CD14-positive monocyte (primary cell): ENCODE measurements around the gene SOX5. TPM values are rescaled to one million over a fixed set of nuclear protein-coding genes. Genes with fewer than 3 reads are reported as not detected.

ENCODE experiments used
- DNase-seq, 3 donors: peaks; one replicate each; pipeline ENCODE4 v3.0.0-alpha.2; 2011 to 2022
- H2AFZ ChIP-seq: 2 replicates; pipeline ENCODE4 v1.6.0; 2012; ENCODE audit warnings: mild to moderate bottlenecking, low read depth, low read length, inconsistent platforms; ENCODE audit not compliant: insufficient read depth, poor library complexity, severe bottlenecking
- H3K27ac ChIP-seq, 2 donors: 1 replicate in 1 of 2; 2 replicates in 1 of 2; pipeline ENCODE4 v1.5.1; 2012 to 2013; ENCODE audit warnings: low read length in 2 of 2, control low read depth in 1 of 2, inconsistent platforms in 1 of 2, low read depth in 1 of 2, mild to moderate bottlenecking in 1 of 2
- H3K27me3 ChIP-seq, 2 donors: one replicate each; pipeline versions ENCODE4 v1.6.0 to v1.6.1; 2011 to 2013; ENCODE audit warnings: low read length in 2 of 2; ENCODE audit not compliant: control insufficient read depth in 2 of 2, insufficient read depth in 2 of 2
- H3K36me3 ChIP-seq, 2 donors: replicated peaks in 1 of 2; 1 replicate in 1 of 2; 2 replicates in 1 of 2; pipeline versions ENCODE4 v1.5.1 to v1.6.1; 2012 to 2013; ENCODE audit warnings: low read length in 2 of 2, control low read depth in 1 of 2, inconsistent platforms in 1 of 2, mild to moderate bottlenecking in 1 of 2; ENCODE audit not compliant: insufficient read depth in 2 of 2, control insufficient read depth in 1 of 2
- H3K4me1 ChIP-seq, 2 donors: 1 replicate in 1 of 2; 2 replicates in 1 of 2; pipeline versions ENCODE4 v1.5.1 to v1.6.1; 2012 to 2013; ENCODE audit warnings: low read length in 2 of 2, control low read depth in 1 of 2, inconsistent platforms in 1 of 2, mild to moderate bottlenecking in 1 of 2, moderate library complexity in 1 of 2; ENCODE audit not compliant: insufficient read depth in 2 of 2, control insufficient read depth in 1 of 2
- H3K4me2 ChIP-seq: replicated peaks from 2 replicates; pipeline ENCODE3; 2012; ENCODE audit warnings: low read length, moderate library complexity, mild to moderate bottlenecking; ENCODE audit not compliant: poor library complexity, severe bottlenecking; ENCODE audit errors: extremely low read depth
- H3K4me3 ChIP-seq, 3 experiments: fragments of 200-600 bp in 1 of 3; sonication (generic) in 1 of 3; replicated peaks in 1 of 3; 1 replicate in 2 of 3; 2 replicates in 1 of 3; pipeline ENCODE4 v1.5.1; 2011 to 2013; ENCODE audit warnings: low read length in 3 of 3, mild to moderate bottlenecking in 3 of 3, control low read depth in 2 of 3, low read depth in 2 of 3, inconsistent platforms in 1 of 3, moderate library complexity in 1 of 3
- H3K79me2 ChIP-seq: 2 replicates; pipeline ENCODE4 v1.6.0; 2012; ENCODE audit warnings: mild to moderate bottlenecking, control low read depth, inconsistent platforms, low read length, moderate library complexity; ENCODE audit not compliant: insufficient read depth
- H3K9ac ChIP-seq: 2 replicates; pipeline ENCODE4 v1.6.0; 2017; ENCODE audit warnings: low read length, mild to moderate bottlenecking; ENCODE audit not compliant: insufficient read depth, poor library complexity, severe bottlenecking
- H3K9me3 ChIP-seq, 2 donors: replicated peaks in 1 of 2; 1 replicate in 1 of 2; 2 replicates in 1 of 2; pipeline versions ENCODE4 v1.5.1 to v1.6.1; 2012 to 2013; ENCODE audit warnings: low read length in 2 of 2, control low read depth in 1 of 2; ENCODE audit not compliant: control insufficient read depth in 1 of 2, insufficient read depth in 1 of 2
- H4K20me1 ChIP-seq: 2 replicates; pipeline ENCODE4 v1.6.0; 2012; ENCODE audit warnings: mild to moderate bottlenecking, low read length, control low read depth, moderate library complexity; ENCODE audit not compliant: insufficient read depth
- H3K27ac Mint-ChIP-seq, 7 donors: one replicate each; pipeline ENCODE4 v1.8.0; 2020; ENCODE audit warnings: mild to moderate bottlenecking in 7 of 7, mixed read lengths in 7 of 7, moderate library complexity in 6 of 7, inconsistent platforms in 2 of 7
- H3K27me3 Mint-ChIP-seq, 3 donors: one replicate each; pipeline ENCODE4 v1.8.0; 2021 to 2022; ENCODE audit warnings: low read depth in 3 of 3, mild to moderate bottlenecking in 3 of 3, mixed read lengths in 3 of 3, moderate library complexity in 3 of 3, inconsistent platforms in 1 of 3
- H3K36me3 Mint-ChIP-seq, 2 donors: one replicate each; pipeline ENCODE4 v1.8.0; 2020; ENCODE audit warnings: mixed read lengths in 2 of 2, inconsistent platforms in 1 of 2, mild to moderate bottlenecking in 1 of 2
- H3K4me1 Mint-ChIP-seq: one replicate; pipeline ENCODE4 v1.8.0; 2020; ENCODE audit warnings: mild to moderate bottlenecking, mixed read lengths
- H3K4me3 Mint-ChIP-seq, 2 donors: one replicate each; pipeline ENCODE4 v1.8.0; 2020; ENCODE audit warnings: mild to moderate bottlenecking in 2 of 2, mixed read lengths in 2 of 2, moderate library complexity in 1 of 2
- H3K9me3 Mint-ChIP-seq, 7 donors: one replicate each; pipeline ENCODE4 v1.8.0; 2020 to 2022; ENCODE audit warnings: mixed read lengths in 7 of 7, mild to moderate bottlenecking in 6 of 7, moderate library complexity in 6 of 7, inconsistent platforms in 2 of 7
- CTCF ChIP-seq: fragments of 200-600 bp; IDR thresholded peaks from one replicate; pipeline ENCODE4 v1.8.0; 2022; ENCODE audit warnings: antibody characterized with exemption, mild to moderate bottlenecking
- WGBS: methylation state at CpG from one replicate; pipeline ENCODE4 v1.1.5; 2013; ENCODE audit warnings: missing lambda C conversion rate; ENCODE audit not compliant: insufficient coverage; 5-methylcytosine and 5-hydroxymethylcytosine counted together
- intact Hi-C, 2 donors: fragments of 100-400 bp; cut with micrococcal nuclease; formaldehyde crosslinking; loops; one replicate each; pipeline versions ENCODE4 v1.15.0 to v1.15.1; 2023
- polyA plus RNA-seq, 3 donors: library from polyadenylated mRNA; depleted of rRNA in 1 of 3; unstranded in 2 of 3; stranded (reverse) in 1 of 3; fragments of 300-500 nt in 2 of 3; fragments of >200 nt in 1 of 3; fragmentation: Illumina TruSeq in 2 of 3; gene quantifications; 1 replicate in 2 of 3; 2 replicates in 1 of 3; pipeline ENCODE4 v1.2.3, GENCODE V29; 2012 to 2021

Gene SOX5
- polyA plus RNA-seq, 3 donors = not detected

DNA sequence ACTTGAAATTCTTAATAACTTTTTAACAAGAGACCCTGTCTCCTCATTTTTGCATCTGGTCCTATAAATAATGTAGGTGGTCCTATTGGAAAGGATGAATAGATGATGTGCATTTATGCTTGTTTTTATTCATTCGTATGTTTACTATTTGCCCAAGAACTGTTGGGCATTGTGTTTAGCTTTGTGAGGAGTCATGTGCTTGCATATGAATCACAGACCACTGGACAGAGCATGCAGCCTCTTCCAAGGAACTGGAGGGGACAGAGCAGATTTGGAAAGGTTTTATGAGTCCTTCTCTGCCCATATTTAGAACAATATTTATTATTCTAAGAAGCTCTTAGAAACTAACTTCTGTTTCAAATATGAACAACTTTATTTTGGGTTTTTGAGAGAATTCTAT, 414.0 kb downstream of the SOX5 start:
- Mint-ChIP-seq H3K4me3 (no peak overlapping the region), H3K27ac (no peak overlapping the region), H3K36me3 (no peaks in the 10 kb centered on the region), H3K4me1 (no peaks in the 10 kb centered on the region), H3K27me3 (no peaks in the 10 kb centered on the region), H3K9me3 (peaks cover 0 to 6% (median 3%) of the 10 kb centered on the region in 7 donors)
- 100% methylated on average over 1 of the region's 1 CpG for WGBS
- H3K36me3 ChIP-seq = no peaks in the 10 kb centered on the region
- H4K20me1 ChIP-seq = no peaks in the 10 kb centered on the region
- no peaks in the 10 kb centered on the region for H3K27me3 ChIP-seq
- intact Hi-C loops = no loop called here
- no peaks in the 10 kb centered on the region for H3K79me2 ChIP-seq
- no peak overlapping the region for H3K4me2 ChIP-seq
- no peaks in the 10 kb centered on the region for H3K4me1 ChIP-seq
- H3K4me3 ChIP-seq = no peak overlapping the region
- H2AFZ ChIP-seq = no peak overlapping the region
- no peak for DNase-seq
- peaks cover 9 to 10% of the 10 kb centered on the region in 2 donors for H3K9me3 ChIP-seq
- no peak overlapping the region for H3K9ac ChIP-seq
- no peak overlapping the region for H3K27ac ChIP-seq
- no peak for TF ChIP-seq CTCF

DNA sequence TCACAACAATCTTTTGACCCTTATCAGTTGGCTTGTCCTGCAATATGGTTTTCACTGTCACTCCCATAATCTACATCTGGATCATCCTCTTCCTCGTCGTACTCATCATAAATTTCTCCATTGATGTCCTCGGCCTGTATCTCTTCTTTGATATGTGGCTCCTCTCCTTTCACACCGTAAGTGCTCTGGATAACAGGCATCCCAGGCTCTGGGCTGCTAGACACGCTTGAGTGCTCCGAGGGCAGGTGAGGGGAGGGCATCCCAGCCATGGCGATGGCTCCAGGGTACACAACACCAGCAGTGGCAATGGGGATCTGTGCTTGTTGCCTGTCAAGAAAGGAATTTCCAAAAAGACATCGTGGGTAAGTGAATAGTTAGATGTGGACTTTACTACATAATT, 415.3 kb downstream of the SOX5 start:
- H3K4me1 ChIP-seq = no peaks in the 10 kb centered on the region
- H3K36me3 Mint-ChIP-seq = no peaks in the 10 kb centered on the region

More for the DNA sequence above, 415.3 kb downstream of the SOX5 start:
- Histone ChIP-seq H3K4me2 (no peak overlapping the region), H3K4me3 (no peak overlapping the region), H3K27ac (no peak overlapping the region), H3K27me3 (no peaks in the 10 kb centered on the region), H4K20me1 (no peaks in the 10 kb centered on the region), H3K9me3 (peaks cover 9 to 10% of the 10 kb centered on the region in 2 donors), H3K36me3 (no peaks in the 10 kb centered on the region), H3K79me2 (no peaks in the 10 kb centered on the region), H2AFZ (no peak overlapping the region), H3K9ac (no peak overlapping the region)
- no peak overlapping the region for H3K27ac Mint-ChIP-seq
- no peaks in the 10 kb centered on the region for H3K27me3 Mint-ChIP-seq
- H3K4me3 Mint-ChIP-seq = no peak overlapping the region
- intact Hi-C loops = no loop called here
- H3K4me1 Mint-ChIP-seq = no peaks in the 10 kb centered on the region
- peaks cover 0 to 5% (median 3%) of the 10 kb centered on the region in 7 donors for H3K9me3 Mint-ChIP-seq
- DNase-seq = no peak
- no peak for TF ChIP-seq CTCF
- WGBS = 62% methylated on average over 2 of the region's 8 CpGs
